OCI-LY1 (cell line): Measurements from ENCODE around the gene FABP7.

Source experiments
- EZH2 ChIP-seq: fragments of 200-600 bp; sonication (generic), shearing (Covaris generic); IDR thresholded peaks from 2 replicates; pipeline ENCODE4 v1.8.0; 2017; ENCODE audit warnings: borderline replicate concordance, mixed run types, mild to moderate bottlenecking, antibody characterized with exemption, low read length, moderate library complexity, mixed read lengths
- TF ChIP-seq, protein P1 (sequence below): fragments of 200-600 bp; sonication (generic), shearing (Covaris generic); IDR thresholded peaks from 2 replicates; pipeline ENCODE4 v1.5.1; 2017; ENCODE audit warnings: mild to moderate bottlenecking, antibody characterized with exemption, low read length, moderate library complexity, mixed read lengths

DNA sequence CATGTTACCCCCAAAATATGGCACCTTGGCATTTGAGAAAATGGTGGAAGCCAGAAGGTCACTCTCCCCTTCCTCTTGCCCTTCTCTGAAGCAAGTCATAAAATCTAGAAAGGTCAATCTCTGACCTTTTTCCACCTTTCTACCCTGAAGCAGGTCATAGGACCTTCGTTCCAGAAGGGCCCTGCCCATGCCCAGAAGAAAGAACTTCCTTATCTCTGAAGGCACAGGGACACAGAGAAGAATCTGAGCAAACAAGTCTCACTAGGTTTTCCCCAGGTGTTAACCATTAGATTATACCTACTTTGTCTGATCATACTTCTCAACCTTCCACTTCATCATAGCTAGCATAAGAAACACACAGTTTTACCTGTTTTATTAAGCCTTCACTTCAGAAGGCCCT, 52.0 kb downstream of the FABP7 start:
- TF ChIP-seq, protein P1, sequence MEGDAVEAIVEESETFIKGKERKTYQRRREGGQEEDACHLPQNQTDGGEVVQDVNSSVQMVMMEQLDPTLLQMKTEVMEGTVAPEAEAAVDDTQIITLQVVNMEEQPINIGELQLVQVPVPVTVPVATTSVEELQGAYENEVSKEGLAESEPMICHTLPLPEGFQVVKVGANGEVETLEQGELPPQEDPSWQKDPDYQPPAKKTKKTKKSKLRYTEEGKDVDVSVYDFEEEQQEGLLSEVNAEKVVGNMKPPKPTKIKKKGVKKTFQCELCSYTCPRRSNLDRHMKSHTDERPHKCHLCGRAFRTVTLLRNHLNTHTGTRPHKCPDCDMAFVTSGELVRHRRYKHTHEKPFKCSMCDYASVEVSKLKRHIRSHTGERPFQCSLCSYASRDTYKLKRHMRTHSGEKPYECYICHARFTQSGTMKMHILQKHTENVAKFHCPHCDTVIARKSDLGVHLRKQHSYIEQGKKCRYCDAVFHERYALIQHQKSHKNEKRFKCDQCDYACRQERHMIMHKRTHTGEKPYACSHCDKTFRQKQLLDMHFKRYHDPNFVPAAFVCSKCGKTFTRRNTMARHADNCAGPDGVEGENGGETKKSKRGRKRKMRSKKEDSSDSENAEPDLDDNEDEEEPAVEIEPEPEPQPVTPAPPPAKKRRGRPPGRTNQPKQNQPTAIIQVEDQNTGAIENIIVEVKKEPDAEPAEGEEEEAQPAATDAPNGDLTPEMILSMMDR, result no peak
- TF ChIP-seq EZH2, result no peak
